ENCODE results near the gene SLC6A18.

- TF ChIP-seq CTCF (conservative IDR thresholded peaks at IDR 0.05 in 1 of 2, IDR thresholded peaks at IDR 0.05 in 1 of 2; ENCODE audit: low read depth in 1 of 2, low read length in 2 of 2), result no peak
- TF ChIP-seq EZH2 (IDR thresholded peaks at IDR 0.05; ENCODE audit: low read length, missing control alignments), result no peak
Measured at GRCh38 chr5:1199340-1199648, 25.9 kb upstream of the SLC6A18 start.

Data from fibroblast of lung (primary cell).